Fibroblast of the conjunctiva (primary cell): ENCODE data around the gene GPC6.
"Not testable (repeated sequence)": the region's sequence is repeated elsewhere in the genome, so short reads cannot be mapped to it uniquely, and the experiment has no call there.

Experiments used
- DNase-seq: peaks from one replicate; pipeline ENCODE4 v3.0.0-alpha.2; 2010; ENCODE audit warnings: low read depth

GPC6 gene

DNA sequence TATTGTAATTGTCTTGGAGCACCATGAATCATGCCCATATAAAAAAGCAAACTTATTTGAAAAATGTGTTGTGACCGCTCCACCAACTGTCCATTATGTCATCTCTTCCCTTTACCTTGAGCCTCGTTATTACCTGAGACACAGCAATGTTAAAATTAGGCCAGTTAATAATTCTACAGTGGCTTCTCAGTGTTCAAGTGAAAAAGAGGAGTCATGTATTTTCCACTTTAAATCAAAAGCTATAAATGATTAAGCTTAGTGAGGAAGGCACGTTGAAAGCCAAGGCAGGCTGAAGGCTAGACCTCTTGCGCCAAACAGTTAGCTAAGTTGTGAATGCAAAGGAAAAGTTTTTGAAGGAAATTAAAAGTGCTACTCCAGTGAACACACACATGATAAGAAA lies 210.5 kb downstream of the GPC6 start:
- no peak for DNase-seq

DNA sequence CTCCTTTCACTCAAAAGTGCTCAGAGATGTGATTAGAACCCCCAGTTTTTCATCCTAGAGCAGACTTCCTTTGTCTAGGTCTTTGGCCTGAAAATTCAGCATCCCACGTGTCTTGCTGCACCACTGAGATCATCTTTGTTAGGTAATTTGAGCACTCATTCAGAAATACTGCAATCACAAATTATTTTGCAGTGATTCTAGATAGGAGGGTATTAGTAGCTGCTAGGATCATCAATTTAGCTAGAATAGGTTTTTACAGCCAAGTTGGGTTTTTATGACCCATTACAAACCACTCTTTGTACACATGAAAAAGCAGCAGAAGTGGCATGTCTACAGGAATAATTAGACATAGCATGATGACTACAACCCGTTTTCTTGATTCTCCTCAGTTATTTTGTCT lies 219.6 kb downstream of the GPC6 start:
- DNase-seq, result no peak

DNA sequence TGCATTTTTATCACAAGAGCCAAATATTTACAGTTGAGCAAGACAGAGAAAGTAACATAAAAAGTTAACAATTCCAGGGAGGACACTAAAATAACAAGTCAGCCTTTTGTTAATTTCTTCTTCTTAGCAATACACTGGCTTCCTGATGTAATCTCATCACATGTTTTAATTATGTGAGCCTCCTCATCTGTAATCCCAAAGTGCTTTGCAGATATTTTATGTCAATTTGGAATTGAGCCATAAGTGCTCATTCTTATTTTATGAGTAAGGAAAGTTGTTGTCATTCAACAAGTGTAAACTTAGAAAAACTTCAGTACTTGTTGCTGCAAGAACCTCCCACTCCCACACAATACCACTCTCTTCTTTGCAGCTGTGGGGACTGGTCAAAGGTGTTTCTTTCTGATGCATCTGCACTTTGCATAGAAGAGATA lies 223.6 kb downstream of the GPC6 start:
- DNase-seq, result no peak

DNA sequence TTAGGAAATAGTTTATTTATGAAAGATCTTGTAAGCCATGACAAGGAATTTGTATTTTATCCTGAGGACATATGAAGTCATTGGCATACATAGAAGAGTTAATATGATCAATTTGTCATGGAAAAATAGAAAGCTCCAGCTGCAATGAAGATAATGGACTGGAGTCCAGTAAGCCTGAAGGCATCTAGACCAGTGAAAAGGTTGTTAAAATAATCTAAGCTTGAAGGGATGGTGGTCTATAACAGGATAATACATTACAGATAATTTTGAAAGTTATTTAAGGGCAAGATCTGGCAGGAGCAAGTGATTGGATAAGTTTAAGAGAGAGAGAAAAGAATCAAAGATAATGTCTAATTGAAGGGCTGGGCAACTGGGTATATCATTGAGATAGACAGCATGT lies 224.2 kb downstream of the GPC6 start:
- DNase-seq, result no peak

- not testable (repeated sequence) for DNase-seq
Observed at GRCh38 chr13:93454676-93455235, 228.1 kb downstream of the GPC6 start.

DNA sequence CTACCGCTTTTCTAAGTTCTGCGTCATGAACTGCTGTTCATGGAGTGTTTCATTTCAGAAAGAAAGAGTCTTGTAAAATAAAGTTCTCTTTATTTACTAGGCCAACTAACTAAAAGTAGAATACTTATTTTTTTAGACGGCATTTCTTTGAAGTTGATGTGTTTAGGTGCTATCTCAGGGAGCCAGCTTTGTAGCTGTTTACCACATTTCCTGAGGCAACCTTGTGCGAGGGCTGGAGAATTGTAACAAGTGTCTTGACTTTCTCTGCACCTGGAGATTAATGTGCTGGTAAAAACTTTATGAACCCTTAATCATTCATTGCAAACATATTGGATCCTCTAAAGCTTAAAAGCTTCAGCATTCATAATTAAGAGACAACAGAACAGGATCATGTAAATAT lies 229.3 kb downstream of the GPC6 start:
- DNase-seq, result no peak

DNA sequence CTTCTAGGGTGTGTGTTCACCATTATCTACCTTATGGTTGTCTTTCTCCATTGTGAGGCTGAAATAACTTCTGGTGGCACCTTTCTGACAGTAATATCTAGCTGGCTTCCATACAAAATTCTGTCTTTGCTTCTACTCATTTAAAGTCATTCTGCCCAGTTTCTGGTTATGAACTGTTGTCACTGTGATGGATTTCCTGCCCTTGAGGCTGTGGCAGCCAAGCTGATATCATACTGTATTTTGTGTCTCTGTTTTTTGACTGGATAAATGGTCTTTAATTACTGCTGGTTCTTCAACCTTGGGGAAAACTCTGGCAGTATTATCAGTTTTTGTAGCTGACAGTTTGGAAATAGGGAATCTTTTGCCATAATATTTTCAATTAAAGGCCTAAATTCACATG lies 233.4 kb downstream of the GPC6 start:
- no peak for DNase-seq

DNA sequence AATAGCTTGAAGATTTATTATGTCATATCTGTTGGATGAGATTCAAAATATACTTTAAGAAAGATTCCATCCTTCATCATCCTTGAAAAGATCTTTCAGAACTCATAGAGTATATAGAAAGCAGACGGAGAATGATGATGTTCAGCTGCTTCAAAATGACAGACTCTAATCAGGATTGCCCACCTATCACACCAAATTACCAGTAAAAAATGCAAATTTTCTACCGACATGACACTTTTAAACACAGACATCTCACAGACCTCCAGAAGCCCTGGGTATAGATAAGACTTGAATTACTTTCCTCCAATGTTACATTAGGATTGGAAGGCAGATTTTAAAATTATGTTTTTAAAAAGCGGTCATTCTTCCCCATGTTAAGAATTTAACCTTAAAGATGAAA lies 235.5 kb downstream of the GPC6 start:
- DNase-seq, result no peak

GRCh38 chr13:93466502-93467036 lies 240.0 kb downstream of the GPC6 start:
- DNase-seq, result no peak

DNA sequence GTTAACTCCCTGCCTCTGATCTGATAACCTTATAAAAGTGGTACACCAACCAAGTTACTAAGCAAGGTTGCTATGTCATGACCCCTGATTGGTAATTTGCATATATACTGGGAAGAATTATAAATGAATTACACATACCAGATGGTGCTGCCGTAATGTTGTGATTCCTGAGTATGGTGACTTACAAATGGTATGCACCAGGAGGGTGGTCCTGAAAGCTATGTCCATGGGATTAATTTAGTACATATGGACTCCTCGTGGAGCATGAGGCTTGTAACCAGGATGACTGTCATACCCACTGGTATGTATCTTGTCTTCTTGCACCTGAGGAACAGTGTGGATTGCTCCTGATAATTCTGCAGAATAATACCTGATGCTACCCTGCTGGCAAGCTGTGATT lies 240.6 kb downstream of the GPC6 start:
- no peak for DNase-seq

DNA sequence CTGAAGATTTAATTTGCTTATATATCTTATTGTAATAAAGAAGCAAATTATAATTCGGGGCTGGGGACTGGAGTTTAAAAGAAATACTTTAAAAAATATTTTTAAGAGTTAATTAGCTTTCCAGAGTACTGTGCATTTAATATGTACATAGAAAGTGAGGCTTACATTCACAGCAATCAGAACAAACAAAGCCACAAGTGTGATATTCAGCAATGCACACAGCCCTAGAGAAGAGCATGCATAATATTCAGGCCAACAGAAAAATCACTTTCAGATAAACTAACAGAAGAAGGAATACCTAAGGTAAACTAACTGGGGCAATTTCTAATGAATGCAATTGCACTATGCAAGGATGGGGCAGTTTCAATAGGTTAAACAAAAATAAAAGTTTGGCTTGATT lies 241.8 kb downstream of the GPC6 start:
- no peak for DNase-seq

- DNase-seq, result no peak
Observed at GRCh38 chr13:93472296-93472695, 245.7 kb downstream of the GPC6 start.

- DNase-seq, result no peak
Observed at GRCh38 chr13:93472814-93473296, 246.2 kb downstream of the GPC6 start.

- no peak for DNase-seq
Observed at GRCh38 chr13:93473441-93474270, 247.0 kb downstream of the GPC6 start.

- DNase-seq, result peak; percentile 56
Observed at GRCh38 chr13:93476175-93476574, 249.6 kb downstream of the GPC6 start.

GRCh38 chr13:93477238-93477637 lies 250.6 kb downstream of the GPC6 start:
- no peak for DNase-seq

GRCh38 chr13:93480553-93481106 lies 254.0 kb downstream of the GPC6 start:
- no peak for DNase-seq

DNA sequence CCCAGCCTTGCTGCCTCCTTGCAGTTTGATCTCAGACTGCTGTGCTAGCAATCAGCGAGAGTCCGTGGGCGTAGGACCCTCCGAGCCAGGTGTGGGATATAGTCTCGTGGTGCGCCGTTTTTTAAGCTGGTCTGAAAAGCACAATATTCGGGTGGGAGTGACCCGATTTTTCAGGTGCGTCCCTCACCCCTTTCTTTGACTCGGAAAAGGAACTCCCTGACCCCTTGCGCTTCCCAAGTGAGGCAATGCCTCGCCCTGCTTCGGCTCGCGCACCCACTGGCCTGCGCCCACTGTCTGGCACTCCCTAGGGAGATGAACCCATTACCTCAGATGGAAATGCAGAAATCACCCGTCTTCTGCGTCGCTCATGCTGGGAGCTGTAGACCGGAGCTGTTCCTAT lies 269.5 kb downstream of the GPC6 start:
- not testable (repeated sequence) for DNase-seq

- DNase-seq, result no peak
Observed at GRCh38 chr13:93496985-93497673, 270.5 kb downstream of the GPC6 start.

GRCh38 chr13:93499991-93500390 lies 273.4 kb downstream of the GPC6 start:
- DNase-seq, result no peak

- DNase-seq, result no peak
Observed at GRCh38 chr13:93502071-93502470, 275.5 kb downstream of the GPC6 start.

GRCh38 chr13:93502987-93503615 lies 276.5 kb downstream of the GPC6 start:
- DNase-seq, result no peak
